BE2C (cell line): ENCODE results near the gene FCGR1A. TPM values are rescaled to one million over a fixed set of nuclear protein-coding genes. Genes with fewer than 3 reads are reported as not detected.
"Not testable (repeated sequence)": the region's sequence is repeated elsewhere in the genome, so short reads cannot be mapped to it uniquely, and the experiment has no call there.

Experiments
- DNase-seq: peaks from one replicate; pipeline ENCODE4 v3.0.0-alpha.2; 2020
- H3K27me3 ChIP-seq: fragments of 250-450 bp; sonication (Bioruptor Pico); 2 replicates; pipeline ENCODE4 v1.5.1; 2020; ENCODE audit warnings: mild to moderate bottlenecking
- H3K36me3 ChIP-seq: fragments of 250-450 bp; sonication (Bioruptor Pico); 2 replicates; pipeline ENCODE4 v1.5.1; 2020; ENCODE audit warnings: mild to moderate bottlenecking
- H3K4me1 ChIP-seq: fragments of 250-450 bp; sonication (Bioruptor Pico); 2 replicates; pipeline ENCODE4 v1.5.1; 2020
- H3K4me3 ChIP-seq: 2 replicates; pipeline ENCODE4 v1.5.1; 2011; ENCODE audit warnings: low read depth, low read length
- H3K9me3 ChIP-seq: fragments of 250-450 bp; sonication (Bioruptor Pico); 2 replicates; pipeline ENCODE4 v1.5.1; 2020
- polyA plus RNA-seq: library from polyadenylated mRNA; unstranded; fragments of >200 nt; gene quantifications from one replicate; pipeline ENCODE4 v1.2.1, GENCODE V29; 2012; ENCODE audit warnings: low read depth, missing spikeins; ENCODE audit not compliant: insufficient read length, insufficient read depth

FCGR1A gene
- polyA plus RNA-seq, result not detected

- not testable (repeated sequence) for H3K9me3 ChIP-seq, DNase-seq, H3K4me1 ChIP-seq, H3K36me3 ChIP-seq, H3K4me3 ChIP-seq, H3K27me3 ChIP-seq
Measured at GRCh38 chr1:149782600-149782999, at the start of gene FCGR1A. TSS of gene FCGR1A (plus strand) at chr1:149782694. CDS start at chr1:149782744, 50 bp downstream.

- not testable (repeated sequence) for DNase-seq, H3K4me3 ChIP-seq, H3K36me3 ChIP-seq, H3K9me3 ChIP-seq, H3K4me1 ChIP-seq, H3K27me3 ChIP-seq
Measured at GRCh38 chr1:149732781-149733180, 49.7 kb upstream of the FCGR1A start.

GRCh38 chr1:149734692-149735091, 47.8 kb upstream of the FCGR1A start:
- not testable (repeated sequence) for DNase-seq, H3K4me3 ChIP-seq

GRCh38 chr1:149740148-149740581, 42.3 kb upstream of the FCGR1A start:
- H3K27me3 ChIP-seq, H3K9me3 ChIP-seq, H3K36me3 ChIP-seq, H3K4me1 ChIP-seq: not testable (repeated sequence)
- H3K4me3 ChIP-seq, result peak overlapping the region; percentile 35
- DNase-seq, result peak; percentile 30

More at GRCh38 chr1:149734692-149735091, 47.8 kb upstream of the FCGR1A start:
- H3K9me3 ChIP-seq, H3K27me3 ChIP-seq, H3K4me1 ChIP-seq, H3K36me3 ChIP-seq: not testable (repeated sequence)

GRCh38 chr1:149740590-149741230, 41.8 kb upstream of the FCGR1A start:
- H3K4me1 ChIP-seq, H3K9me3 ChIP-seq, H3K36me3 ChIP-seq, DNase-seq, H3K27me3 ChIP-seq: not testable (repeated sequence)
- peak overlapping the region; percentile 35 for H3K4me3 ChIP-seq

GRCh38 chr1:149741914-149742313, 40.6 kb upstream of the FCGR1A start:
- not testable (repeated sequence) for H3K27me3 ChIP-seq, H3K9me3 ChIP-seq, H3K4me1 ChIP-seq, H3K36me3 ChIP-seq, H3K4me3 ChIP-seq, DNase-seq

- peak; percentile 2 for DNase-seq
- not testable (repeated sequence) for H3K9me3 ChIP-seq, H3K27me3 ChIP-seq, H3K4me3 ChIP-seq, H3K4me1 ChIP-seq, H3K36me3 ChIP-seq
Measured at GRCh38 chr1:149746463-149747356, 35.8 kb upstream of the FCGR1A start.

- not testable (repeated sequence) for H3K4me3 ChIP-seq, H3K27me3 ChIP-seq
Measured at GRCh38 chr1:149747359-149748143, 34.9 kb upstream of the FCGR1A start.

GRCh38 chr1:149748144-149748500, 34.4 kb upstream of the FCGR1A start:
- peak; percentile 2 for DNase-seq
- not testable (repeated sequence) for H3K36me3 ChIP-seq, H3K27me3 ChIP-seq, H3K4me1 ChIP-seq, H3K4me3 ChIP-seq, H3K9me3 ChIP-seq

More at GRCh38 chr1:149747359-149748143, 34.9 kb upstream of the FCGR1A start:
- H3K9me3 ChIP-seq, H3K36me3 ChIP-seq, DNase-seq, H3K4me1 ChIP-seq: not testable (repeated sequence)

GRCh38 chr1:149750562-149750961, 31.9 kb upstream of the FCGR1A start:
- not testable (repeated sequence) for H3K4me3 ChIP-seq, H3K27me3 ChIP-seq, H3K4me1 ChIP-seq, DNase-seq, H3K36me3 ChIP-seq, H3K9me3 ChIP-seq

GRCh38 chr1:149752186-149752585, 30.3 kb upstream of the FCGR1A start:
- not testable (repeated sequence) for H3K4me1 ChIP-seq, H3K36me3 ChIP-seq, H3K9me3 ChIP-seq, H3K27me3 ChIP-seq, DNase-seq, H3K4me3 ChIP-seq

- H3K4me3 ChIP-seq, H3K27me3 ChIP-seq, H3K36me3 ChIP-seq, H3K9me3 ChIP-seq, DNase-seq, H3K4me1 ChIP-seq: not testable (repeated sequence)
Measured at GRCh38 chr1:149753466-149753865, 29.0 kb upstream of the FCGR1A start.

- not testable (repeated sequence) for H3K36me3 ChIP-seq, H3K9me3 ChIP-seq, H3K4me3 ChIP-seq, DNase-seq, H3K4me1 ChIP-seq, H3K27me3 ChIP-seq
Measured at GRCh38 chr1:149755294-149755693, 27.2 kb upstream of the FCGR1A start.

GRCh38 chr1:149762294-149762693, 20.2 kb upstream of the FCGR1A start:
- H3K36me3 ChIP-seq, H3K27me3 ChIP-seq: not testable (repeated sequence)

GRCh38 chr1:149764087-149764800, 18.2 kb upstream of the FCGR1A start:
- H3K36me3 ChIP-seq, DNase-seq, H3K4me1 ChIP-seq, H3K4me3 ChIP-seq, H3K9me3 ChIP-seq, H3K27me3 ChIP-seq: not testable (repeated sequence)

More at GRCh38 chr1:149762294-149762693, 20.2 kb upstream of the FCGR1A start:
- not testable (repeated sequence) for H3K9me3 ChIP-seq, H3K4me3 ChIP-seq, H3K4me1 ChIP-seq, DNase-seq
